ENCODE measurements around the gene CPNE6.

CPNE6 gene

GRCh38 chr14:24072436-24072835 lies 1.1 kb downstream of the CPNE6 start:
- Histone ChIP-seq H3K27ac (no peak overlapping the region), H3K4me3 (no peak overlapping the region), H3K9me3 (no peaks in the 10 kb centered on the region), H3K36me3 (no peaks in the 10 kb centered on the region), H3K4me1 (peaks cover 0 to 21% (median 16%) of the 10 kb centered on the region in 4 donors), H3K27me3 (peaks cover 0 to 52% of the 10 kb centered on the region in 2 donors)
- TF ChIP-seq CTCF (IDR thresholded peaks at IDR 0.05), result no peak
- DNase-seq, result no peak
- intact Hi-C loops (cut with DNase I; ENCODE audit: low total_unique reads), result no loop called here

- DNase-seq, result no peak
- intact Hi-C loops (cut with DNase I; ENCODE audit: low total_unique reads), result no loop called here
- Histone ChIP-seq H3K36me3 (no peaks in the 10 kb centered on the region), H3K27ac (no peak overlapping the region), H3K9me3 (no peaks in the 10 kb centered on the region), H3K27me3 (peaks cover 0 to 58% of the 10 kb centered on the region in 2 donors), H3K4me1 (peaks cover 0 to 21% (median 16%) of the 10 kb centered on the region in 4 donors), H3K4me3 (no peak overlapping the region)
- no peak for TF ChIP-seq CTCF (IDR thresholded peaks at IDR 0.05)
Measured at GRCh38 chr14:24072881-24073877, 1.8 kb downstream of the CPNE6 start.

- intact Hi-C loops (cut with DNase I; ENCODE audit: low total_unique reads), result no loop called here
- TF ChIP-seq CTCF (IDR thresholded peaks at IDR 0.05), result no peak
- Histone ChIP-seq H3K27me3 (peaks cover 0 to 58% of the 10 kb centered on the region in 2 donors), H3K4me3 (no peak overlapping the region), H3K27ac (no peak overlapping the region), H3K9me3 (no peaks in the 10 kb centered on the region), H3K36me3 (no peaks in the 10 kb centered on the region), H3K4me1 (peaks cover 0 to 21% (median 16%) of the 10 kb centered on the region in 4 donors)
- no peak for DNase-seq
Measured at GRCh38 chr14:24074625-24075484, 3.5 kb downstream of the CPNE6 start.

GRCh38 chr14:24075485-24076301 lies 4.3 kb downstream of the CPNE6 start:
- Histone ChIP-seq H3K36me3 (no peaks in the 10 kb centered on the region), H3K27me3 (peaks cover 0 to 58% of the 10 kb centered on the region in 2 donors), H3K27ac (no peak overlapping the region), H3K4me1 (peaks cover 0 to 23% (median 17%) of the 10 kb centered on the region in 4 donors), H3K4me3 (no peak overlapping the region), H3K9me3 (no peaks in the 10 kb centered on the region)
- no peak for TF ChIP-seq CTCF (IDR thresholded peaks at IDR 0.05)
- no peak for DNase-seq
- intact Hi-C loops (cut with DNase I; ENCODE audit: low total_unique reads), result no loop called here

- H3K27ac ChIP-seq, result no peak overlapping the region
Measured at GRCh38 chr14:24076302-24076601, 4.9 kb downstream of the CPNE6 start.

More at GRCh38 chr14:24076302-24076601, 4.9 kb downstream of the CPNE6 start:
- H3K4me1 ChIP-seq, result peaks cover 0 to 23% (median 17%) of the 10 kb centered on the region in 4 donors
- H3K27me3 ChIP-seq, result peaks cover 0 to 58% of the 10 kb centered on the region in 2 donors
- H3K4me3 ChIP-seq, result no peak overlapping the region
- intact Hi-C loops (cut with DNase I; ENCODE audit: low total_unique reads), result no loop called here
- no peaks in the 10 kb centered on the region for H3K36me3 ChIP-seq
- H3K9me3 ChIP-seq, result no peaks in the 10 kb centered on the region
- no peak for TF ChIP-seq CTCF (IDR thresholded peaks at IDR 0.05)
- DNase-seq, result no peak

Data from tibial artery (tissue), 4 donors.